ENCODE measurements around the gene KRT78. TPM values are rescaled to one million over a fixed set of nuclear protein-coding genes. Genes with fewer than 3 reads are reported as not detected.

The KRT78 gene
- total RNA-seq, 2 donors from 2014 or later = not detected

DNA sequence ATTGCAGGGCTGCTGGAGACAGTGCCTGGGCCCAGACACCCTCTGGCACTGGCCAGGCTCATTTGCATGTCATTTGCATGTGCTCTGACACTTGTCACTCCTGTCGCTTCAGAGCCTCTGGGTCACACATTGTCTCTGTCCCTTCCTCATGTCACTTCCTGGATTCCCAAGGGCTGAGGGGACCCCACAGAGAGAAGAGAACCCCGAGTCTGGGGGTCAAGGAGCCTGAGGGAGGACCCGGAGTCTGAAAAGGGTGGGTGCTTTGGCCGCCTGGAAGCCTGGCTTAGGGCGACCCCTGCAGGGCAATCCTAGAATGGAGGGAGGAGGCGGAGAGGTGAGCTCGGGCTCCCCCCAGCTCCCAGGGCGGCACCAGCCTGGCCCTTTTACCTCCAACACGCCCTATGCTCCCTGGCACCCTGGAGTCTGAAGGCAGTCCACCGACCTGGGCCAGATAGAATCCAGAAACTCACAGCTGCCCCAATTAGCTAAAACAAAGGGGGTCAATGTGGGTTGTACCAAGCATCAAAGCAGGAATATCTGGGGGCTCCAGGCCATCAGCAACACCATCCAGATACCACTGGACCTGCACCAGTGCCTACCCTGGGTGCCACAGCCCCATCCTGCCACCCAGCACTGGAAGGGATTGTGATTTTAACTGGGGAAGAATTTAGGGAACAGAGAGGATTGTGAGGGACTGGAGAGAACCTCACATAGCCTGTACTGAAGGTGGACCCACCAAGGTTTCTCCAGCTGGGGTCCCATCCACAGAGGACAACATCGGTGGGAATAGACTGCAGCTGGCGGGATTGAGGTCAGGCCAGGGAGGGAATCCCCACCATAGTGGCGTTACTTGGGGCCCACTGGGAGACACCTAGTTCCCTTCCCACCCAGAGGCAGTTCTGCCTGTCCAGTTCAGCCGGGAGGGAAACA lies 21.8 kb upstream of the KRT78 start:
- H3K9me3 Mint-ChIP-seq = no peaks in the 10 kb centered on the region
- Histone ChIP-seq H3K36me3 (ENCODE audit: control insufficient read depth, insufficient read depth, low read length) (no peaks in the 10 kb centered on the region), H3K4me1 (ENCODE audit: control insufficient read depth, insufficient read depth, low read length) (no peaks in the 10 kb centered on the region), H3K27me3 (ENCODE audit: control insufficient read depth, insufficient read depth, low read length, poor library complexity, severe bottlenecking) (peaks cover 23% of the 10 kb centered on the region), H3K9me3 (ENCODE audit: control insufficient read depth, low read length) (no peaks in the 10 kb centered on the region), H3K9ac (ENCODE audit: extremely low read depth, low read length, poor library complexity, severe bottlenecking) (no peak overlapping the region), H3K4me3 (ENCODE audit: low read length) (no peak overlapping the region), H3K27ac (ENCODE audit: low read depth, low read length) (no peak overlapping the region)
- H3K4me1 Mint-ChIP-seq = peaks cover 6% of the 10 kb centered on the region
- no peaks in the 10 kb centered on the region for H3K36me3 Mint-ChIP-seq (ENCODE audit: low read depth)
- H3K27ac Mint-ChIP-seq = no peak overlapping the region
- 52 to 67% methylated on average over 4 to 14 of the region's 14 CpGs for WGBS, 2 experiments (ENCODE audit: insufficient coverage in 1 of 2, insufficient read length in 1 of 2)
- DNase-seq = peak; percentile 97
- TF ChIP-seq, protein P1, sequence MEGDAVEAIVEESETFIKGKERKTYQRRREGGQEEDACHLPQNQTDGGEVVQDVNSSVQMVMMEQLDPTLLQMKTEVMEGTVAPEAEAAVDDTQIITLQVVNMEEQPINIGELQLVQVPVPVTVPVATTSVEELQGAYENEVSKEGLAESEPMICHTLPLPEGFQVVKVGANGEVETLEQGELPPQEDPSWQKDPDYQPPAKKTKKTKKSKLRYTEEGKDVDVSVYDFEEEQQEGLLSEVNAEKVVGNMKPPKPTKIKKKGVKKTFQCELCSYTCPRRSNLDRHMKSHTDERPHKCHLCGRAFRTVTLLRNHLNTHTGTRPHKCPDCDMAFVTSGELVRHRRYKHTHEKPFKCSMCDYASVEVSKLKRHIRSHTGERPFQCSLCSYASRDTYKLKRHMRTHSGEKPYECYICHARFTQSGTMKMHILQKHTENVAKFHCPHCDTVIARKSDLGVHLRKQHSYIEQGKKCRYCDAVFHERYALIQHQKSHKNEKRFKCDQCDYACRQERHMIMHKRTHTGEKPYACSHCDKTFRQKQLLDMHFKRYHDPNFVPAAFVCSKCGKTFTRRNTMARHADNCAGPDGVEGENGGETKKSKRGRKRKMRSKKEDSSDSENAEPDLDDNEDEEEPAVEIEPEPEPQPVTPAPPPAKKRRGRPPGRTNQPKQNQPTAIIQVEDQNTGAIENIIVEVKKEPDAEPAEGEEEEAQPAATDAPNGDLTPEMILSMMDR (conservative IDR thresholded peaks at IDR 0.05) = peak; percentile 98
- H3K27me3 Mint-ChIP-seq (ENCODE audit: insufficient read depth) = peaks cover 40% of the 10 kb centered on the region
- no peak overlapping the region for H3K4me3 Mint-ChIP-seq

DNA sequence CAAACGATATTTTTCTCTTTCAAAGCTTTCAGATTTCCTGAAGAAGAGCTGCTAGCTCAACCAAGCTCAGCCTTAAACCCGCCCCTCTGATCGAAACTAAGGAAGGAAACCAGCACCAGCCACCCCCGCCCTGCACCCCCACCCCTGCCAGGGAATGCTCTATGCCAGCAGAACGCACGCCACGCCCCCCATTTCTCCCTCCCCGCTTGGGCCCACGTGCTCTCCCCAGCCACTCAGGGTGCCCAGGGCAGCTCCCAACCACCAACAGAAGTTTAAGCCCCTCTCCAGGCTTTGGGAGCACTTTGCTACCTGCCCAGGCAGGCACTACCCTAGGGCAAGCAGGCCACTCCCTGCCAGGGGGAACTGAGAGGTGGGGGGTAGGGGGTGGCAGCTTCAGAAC lies 18.8 kb upstream of the KRT78 start:
- H3K36me3 Mint-ChIP-seq (ENCODE audit: low read depth) = no peaks in the 10 kb centered on the region
- Histone ChIP-seq H3K9me3 (ENCODE audit: control insufficient read depth, low read length) (no peaks in the 10 kb centered on the region), H3K27ac (ENCODE audit: low read depth, low read length) (no peak overlapping the region), H3K4me3 (ENCODE audit: low read length) (no peak overlapping the region), H3K9ac (ENCODE audit: extremely low read depth, low read length, poor library complexity, severe bottlenecking) (no peak overlapping the region), H3K27me3 (ENCODE audit: control insufficient read depth, insufficient read depth, low read length, poor library complexity, severe bottlenecking) (no peaks in the 10 kb centered on the region), H3K4me1 (ENCODE audit: control insufficient read depth, insufficient read depth, low read length) (no peaks in the 10 kb centered on the region), H3K36me3 (ENCODE audit: control insufficient read depth, insufficient read depth, low read length) (no peaks in the 10 kb centered on the region)
- H3K4me1 Mint-ChIP-seq = no peaks in the 10 kb centered on the region
- 66 to 94% methylated on average over 2 to 9 of the region's 9 CpGs for WGBS, 2 experiments (ENCODE audit: insufficient coverage in 1 of 2, insufficient read length in 1 of 2)
- no peaks in the 10 kb centered on the region for H3K9me3 Mint-ChIP-seq
- TF ChIP-seq, protein P1 (conservative IDR thresholded peaks at IDR 0.05) = no peak
- DNase-seq = peak; percentile 79
- H3K4me3 Mint-ChIP-seq = no peak overlapping the region
- H3K27ac Mint-ChIP-seq = no peak overlapping the region
- H3K27me3 Mint-ChIP-seq (ENCODE audit: insufficient read depth) = peaks cover 18% of the 10 kb centered on the region

DNA sequence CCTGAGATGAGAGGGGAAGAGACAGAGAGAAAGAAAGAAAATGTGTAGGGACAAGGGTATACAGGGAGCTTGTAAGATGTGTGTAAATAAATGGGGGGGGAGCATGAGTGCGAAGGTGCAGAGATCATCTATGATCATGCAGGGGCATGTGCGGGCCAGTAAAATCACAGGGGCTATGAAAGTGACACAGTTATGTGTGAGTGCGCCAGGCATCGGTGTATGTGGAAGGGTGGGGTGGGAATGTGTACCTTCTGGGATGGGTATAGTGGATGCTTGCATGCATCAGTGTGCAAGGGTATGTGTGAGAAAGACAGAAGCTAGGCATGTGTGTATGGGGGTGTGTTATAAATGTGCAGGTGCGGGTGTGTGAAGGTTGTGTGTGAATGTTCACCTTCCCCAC lies 18.4 kb upstream of the KRT78 start:
- Histone ChIP-seq H3K27me3 (ENCODE audit: control insufficient read depth, insufficient read depth, low read length, poor library complexity, severe bottlenecking) (no peaks in the 10 kb centered on the region), H3K4me3 (ENCODE audit: low read length) (no peak overlapping the region), H3K36me3 (ENCODE audit: control insufficient read depth, insufficient read depth, low read length) (no peaks in the 10 kb centered on the region), H3K4me1 (ENCODE audit: control insufficient read depth, insufficient read depth, low read length) (no peaks in the 10 kb centered on the region), H3K9ac (ENCODE audit: extremely low read depth, low read length, poor library complexity, severe bottlenecking) (no peak overlapping the region), H3K9me3 (ENCODE audit: control insufficient read depth, low read length) (no peaks in the 10 kb centered on the region), H3K27ac (ENCODE audit: low read depth, low read length) (no peak overlapping the region)
- Mint-ChIP-seq H3K36me3 (ENCODE audit: low read depth) (no peaks in the 10 kb centered on the region), H3K4me1 (no peaks in the 10 kb centered on the region), H3K27me3 (ENCODE audit: insufficient read depth) (peaks cover 13% of the 10 kb centered on the region), H3K27ac (no peak overlapping the region), H3K9me3 (no peaks in the 10 kb centered on the region), H3K4me3 (no peak overlapping the region)
- 94 to 100% methylated on average over 3 to 4 of the region's 5 CpGs for WGBS, 2 experiments (ENCODE audit: insufficient coverage in 1 of 2, insufficient read length in 1 of 2)
- TF ChIP-seq, protein P1 (conservative IDR thresholded peaks at IDR 0.05) = no peak
- DNase-seq = no peak

Data from endodermal cell (in vitro differentiated cells).